ENCODE results near the gene SUSD3.

The SUSD3 gene

DNA sequence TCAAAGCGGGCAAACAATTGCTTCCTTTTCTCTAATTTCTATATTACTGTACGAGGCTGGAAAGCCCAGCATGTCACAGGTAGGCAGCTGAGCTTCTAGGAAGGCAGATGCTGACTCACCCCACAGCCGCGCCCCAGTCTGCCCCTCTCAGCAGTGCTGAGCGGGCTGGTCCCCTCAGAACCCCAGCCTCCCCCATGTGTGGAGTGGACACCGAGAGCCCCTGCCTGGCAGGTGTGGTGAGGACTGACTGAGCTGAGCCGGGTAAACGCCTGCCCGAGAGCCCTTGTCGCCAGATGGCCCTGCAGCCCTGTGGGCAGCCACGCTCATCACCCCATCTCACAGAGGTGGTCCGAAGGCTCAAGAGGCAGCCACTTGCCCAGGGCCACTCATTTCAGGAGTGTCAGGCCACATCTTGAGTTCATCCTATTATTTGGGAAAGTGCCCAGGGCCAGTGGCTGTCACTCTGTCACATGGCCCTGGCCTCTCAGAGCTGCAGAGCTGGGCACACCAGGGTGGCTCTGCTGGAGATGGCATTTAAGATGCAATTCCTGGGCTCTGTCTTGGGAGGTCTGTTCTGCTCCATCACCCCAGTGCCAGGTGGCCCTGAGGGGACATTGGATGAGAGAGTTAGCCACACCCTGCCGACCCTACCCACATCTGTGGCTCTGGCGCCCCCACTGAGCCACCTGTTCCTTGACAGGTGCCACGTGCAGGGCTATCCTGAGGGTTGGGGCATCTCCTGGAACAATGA is 50.0 kb downstream of the SUSD3 start:
- no peak overlapping the region for H3K4me3 ChIP-seq (ENCODE audit: low read depth, low read length)
- DNase-seq (ENCODE audit: low read depth, low spot score), result no peak
- TF ChIP-seq, protein P1, sequence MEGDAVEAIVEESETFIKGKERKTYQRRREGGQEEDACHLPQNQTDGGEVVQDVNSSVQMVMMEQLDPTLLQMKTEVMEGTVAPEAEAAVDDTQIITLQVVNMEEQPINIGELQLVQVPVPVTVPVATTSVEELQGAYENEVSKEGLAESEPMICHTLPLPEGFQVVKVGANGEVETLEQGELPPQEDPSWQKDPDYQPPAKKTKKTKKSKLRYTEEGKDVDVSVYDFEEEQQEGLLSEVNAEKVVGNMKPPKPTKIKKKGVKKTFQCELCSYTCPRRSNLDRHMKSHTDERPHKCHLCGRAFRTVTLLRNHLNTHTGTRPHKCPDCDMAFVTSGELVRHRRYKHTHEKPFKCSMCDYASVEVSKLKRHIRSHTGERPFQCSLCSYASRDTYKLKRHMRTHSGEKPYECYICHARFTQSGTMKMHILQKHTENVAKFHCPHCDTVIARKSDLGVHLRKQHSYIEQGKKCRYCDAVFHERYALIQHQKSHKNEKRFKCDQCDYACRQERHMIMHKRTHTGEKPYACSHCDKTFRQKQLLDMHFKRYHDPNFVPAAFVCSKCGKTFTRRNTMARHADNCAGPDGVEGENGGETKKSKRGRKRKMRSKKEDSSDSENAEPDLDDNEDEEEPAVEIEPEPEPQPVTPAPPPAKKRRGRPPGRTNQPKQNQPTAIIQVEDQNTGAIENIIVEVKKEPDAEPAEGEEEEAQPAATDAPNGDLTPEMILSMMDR (IDR thresholded peaks at IDR 0.05; ENCODE audit: low read depth, low read length), result no peak
- in situ Hi-C loops (cut with HindIII; ENCODE audit: low sequenced_read_pairs), result no loop called here

DNA sequence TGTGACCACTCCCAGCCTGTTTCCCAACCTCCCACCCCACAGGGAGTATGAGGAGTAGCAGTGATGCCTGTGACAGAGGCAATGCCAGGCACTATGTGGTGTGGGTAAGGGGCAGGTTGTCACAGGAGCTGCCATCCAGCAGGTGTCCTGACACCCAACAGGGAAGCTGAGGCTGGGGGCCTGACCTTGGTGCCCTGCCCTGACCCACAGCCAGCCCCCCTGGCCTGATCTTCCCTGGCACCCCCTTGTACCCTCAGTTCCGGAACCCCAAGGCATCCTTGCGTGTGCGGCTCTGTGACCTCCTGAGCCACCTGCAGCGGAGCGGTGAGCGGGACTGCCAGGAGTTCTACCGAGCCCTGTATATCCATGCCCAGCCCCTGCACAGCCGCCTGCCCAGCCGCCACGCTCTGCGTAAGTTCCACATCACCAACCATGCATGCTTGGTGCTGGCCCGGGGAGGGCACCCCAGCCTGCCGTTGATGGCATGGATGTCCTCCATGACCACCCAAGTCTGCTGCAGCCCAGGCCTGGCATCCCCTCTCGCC is 51.9 kb downstream of the SUSD3 start:
- H3K4me3 ChIP-seq (ENCODE audit: low read depth, low read length), result no peak overlapping the region
- TF ChIP-seq, protein P1 (IDR thresholded peaks at IDR 0.05; ENCODE audit: low read depth, low read length), result no peak
- in situ Hi-C loops (cut with HindIII; ENCODE audit: low sequenced_read_pairs), result no loop called here
- DNase-seq (ENCODE audit: low read depth, low spot score), result no peak

DNA sequence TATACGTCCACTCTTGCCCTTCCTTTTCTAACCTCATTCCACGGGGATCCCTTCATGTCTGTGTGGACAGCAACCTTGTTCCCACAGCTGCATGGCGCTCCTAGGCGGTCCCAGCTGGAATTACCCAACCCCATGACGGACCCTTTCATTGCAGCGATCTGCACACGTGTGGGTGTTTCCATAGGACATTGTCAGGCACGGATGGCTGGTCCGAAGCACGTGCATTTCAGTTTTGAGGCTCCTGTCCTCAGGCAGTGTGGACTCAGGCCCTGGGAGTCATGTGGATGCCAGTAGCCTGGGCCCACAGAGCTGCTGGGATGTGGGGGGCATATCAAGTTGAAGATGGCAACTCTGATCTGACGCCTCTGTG is 52.5 kb downstream of the SUSD3 start:
- H3K4me3 ChIP-seq (ENCODE audit: low read depth, low read length), result no peak overlapping the region
- TF ChIP-seq, protein P1 (IDR thresholded peaks at IDR 0.05; ENCODE audit: low read depth, low read length), result no peak
- in situ Hi-C loops (cut with HindIII; ENCODE audit: low sequenced_read_pairs), result no loop called here
- DNase-seq (ENCODE audit: low read depth, low spot score), result no peak

DNA sequence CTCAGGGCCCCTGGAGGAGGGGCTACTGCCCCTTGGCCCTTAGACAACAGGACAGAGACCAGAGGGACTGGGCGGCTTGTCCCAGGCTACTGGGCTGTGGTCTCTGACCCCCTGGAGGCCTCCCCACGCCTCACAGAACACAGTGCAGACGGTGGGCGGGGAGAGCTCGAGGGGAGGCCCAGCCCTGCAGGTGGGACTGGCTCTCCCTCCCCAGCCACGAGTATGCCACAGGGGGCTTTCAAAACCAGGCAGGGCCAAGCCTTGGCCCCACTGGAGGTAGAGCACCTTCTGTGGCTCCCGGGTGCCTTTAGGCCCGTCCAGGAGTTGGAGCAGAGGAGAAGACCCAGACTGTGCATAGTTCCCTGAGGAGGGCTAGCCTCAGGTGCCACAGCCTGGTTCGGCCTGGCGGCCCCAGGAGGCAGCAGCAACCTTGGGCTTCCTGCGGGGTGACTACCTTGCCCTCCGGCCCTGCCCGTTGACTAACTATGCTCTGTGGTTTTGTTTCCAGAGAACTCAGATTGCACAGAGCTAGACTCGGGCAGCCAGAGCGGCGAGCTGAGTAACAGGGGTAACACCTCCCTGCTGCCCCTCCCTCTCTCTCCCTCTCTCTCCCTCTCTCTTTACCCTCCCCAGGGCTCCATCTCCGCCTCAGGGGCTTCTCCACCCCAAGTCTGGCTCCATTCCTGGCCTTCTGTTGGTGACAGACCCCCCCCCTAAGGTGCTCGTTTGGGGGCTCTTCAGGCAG is 53.0 kb downstream of the SUSD3 start:
- TF ChIP-seq, protein P1 (IDR thresholded peaks at IDR 0.05; ENCODE audit: low read depth, low read length), result no peak
- H3K4me3 ChIP-seq (ENCODE audit: low read depth, low read length), result no peak overlapping the region
- DNase-seq (ENCODE audit: low read depth, low spot score), result peak; percentile 72
- in situ Hi-C loops (cut with HindIII; ENCODE audit: low sequenced_read_pairs), result no loop called here

DNA sequence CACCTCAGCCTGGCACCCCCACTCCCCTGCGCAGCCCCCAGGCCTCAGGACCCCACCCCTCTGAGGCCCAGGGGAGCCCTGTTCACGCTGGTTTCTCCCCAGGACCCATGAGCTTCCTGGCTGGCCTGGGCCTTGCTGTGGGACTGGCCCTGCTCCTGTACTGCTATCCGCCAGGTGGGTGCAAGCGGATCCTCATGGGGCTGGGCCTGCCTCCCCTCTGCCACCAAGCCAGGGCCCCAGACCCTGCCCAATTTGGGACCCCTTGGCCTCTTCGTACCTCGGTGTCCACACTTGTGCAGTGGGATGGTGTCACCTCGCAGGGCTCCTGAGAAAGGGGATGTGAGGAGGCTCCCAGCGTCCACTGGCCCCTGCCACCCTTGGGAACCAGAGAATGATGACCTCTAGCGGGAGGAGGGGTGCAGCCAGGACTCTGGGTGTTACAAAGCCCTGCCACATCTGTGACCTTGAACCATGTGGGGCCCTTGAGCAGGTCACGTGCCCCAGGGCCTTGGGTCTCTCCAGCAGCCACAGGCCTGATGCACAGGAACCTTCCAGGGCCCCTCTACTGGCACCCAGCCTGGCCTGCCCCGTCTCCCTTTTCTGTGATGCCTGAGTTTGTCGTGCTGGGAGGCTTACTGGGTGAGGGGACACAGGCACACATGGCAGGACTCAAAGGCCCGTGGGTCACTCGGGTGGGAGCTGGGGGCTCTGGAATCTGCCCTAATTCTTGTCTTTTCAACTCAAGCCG is 53.8 kb downstream of the SUSD3 start:
- DNase-seq (ENCODE audit: low read depth, low spot score), result no peak
- no peak overlapping the region for H3K4me3 ChIP-seq (ENCODE audit: low read depth, low read length)
- in situ Hi-C loops (cut with HindIII; ENCODE audit: low sequenced_read_pairs), result no loop called here
- TF ChIP-seq, protein P1 (IDR thresholded peaks at IDR 0.05; ENCODE audit: low read depth, low read length), result no peak

DNA sequence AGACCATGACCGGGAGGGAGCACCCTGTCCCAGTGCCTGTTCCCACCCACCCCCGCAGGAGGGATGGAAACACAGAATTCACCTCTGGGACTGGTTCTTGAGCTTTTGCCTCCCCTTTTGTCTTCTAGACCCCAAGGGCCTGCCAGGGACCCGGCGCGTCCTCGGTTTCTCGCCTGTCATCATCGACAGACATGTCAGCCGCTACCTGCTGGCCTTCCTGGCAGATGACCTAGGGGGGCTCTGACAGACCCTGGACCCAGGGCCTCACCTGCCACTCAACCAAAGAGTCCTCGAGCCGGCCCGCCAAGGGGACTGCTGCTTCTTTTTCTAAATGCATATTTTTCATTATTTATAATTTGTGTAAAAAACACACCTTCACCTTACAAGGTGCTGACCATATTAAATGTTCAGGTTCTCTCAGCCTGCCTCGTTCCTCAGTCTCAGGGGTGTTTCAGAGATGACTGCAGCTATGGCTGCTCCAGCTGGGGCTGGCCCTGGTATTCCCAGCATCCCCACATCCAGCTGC is 54.4 kb downstream of the SUSD3 start:
- H3K4me3 ChIP-seq (ENCODE audit: low read depth, low read length), result no peak overlapping the region

More for the DNA sequence above, 54.4 kb downstream of the SUSD3 start:
- TF ChIP-seq, protein P1 (IDR thresholded peaks at IDR 0.05; ENCODE audit: low read depth, low read length), result no peak
- no peak for DNase-seq (ENCODE audit: low read depth, low spot score)
- in situ Hi-C loops (cut with HindIII; ENCODE audit: low sequenced_read_pairs), result no loop called here
